K562 (cell line): ENCODE results near the gene ILDR1. TPM values are rescaled to one million over a fixed set of nuclear protein-coding genes. Genes with fewer than 3 reads are reported as not detected.

Source experiments
- ATAC-seq: fragments of 200-7000 bp; cut with Tn5 transposase; 3 replicates; pipeline ENCODE4 v1.9.1; 2020; ENCODE audit warnings: moderate library complexity
- BruUV-seq: library from RNA; stranded (reverse); fragments of 400-500 nt; replicated peaks from 2 replicates; lab custom pipeline; 2021; lab: Mats Ljungman, UMichigan
- CTCF ChIA-PET: fragments of 300-600 bp; formaldehyde crosslinking; extraction: SDS; loops from one replicate; lab custom pipeline; 2021; ENCODE audit warnings: low intra/inter-chr PET ratio; lab: Yijun Ruan, JAX
- POLR2A ChIA-PET: fragments of 300-600, 350-650 bp; sonication (Branson Sonifier 250); formaldehyde crosslinking; extraction: SDS; loops from one replicate; lab custom pipeline; 2021; ENCODE audit warnings: antibody characterized with exemption, inconsistent platforms; lab: Yijun Ruan, JAX
- DNase-seq, 4 experiments: peaks; one replicate each; pipeline versions ENCODE4 v3.0.0 to v3.0.0-alpha.2; 2011 to 2018; ENCODE audit warnings: low spot score in 3 of 4, mixed read lengths in 3 of 4; ENCODE audit errors: extremely low read depth in 1 of 4
- FAIRE-seq: peaks from 2 replicates; lab custom pipeline; 2011; peaks lifted over from hg19 to GRCh38; lab: Jason Lieb, UNC
- H2AFZ ChIP-seq: 2 replicates; pipeline ENCODE4 v1.6.0; 2011; ENCODE audit warnings: low read depth, low read length, control low read depth, inconsistent platforms
- H3K27ac ChIP-seq: fragments of 200-600 bp; 3 replicates; pipeline ENCODE4 v1.8.0; 2011; ENCODE audit warnings: low read depth, mild to moderate bottlenecking, control low read depth, inconsistent platforms, low read length, moderate library complexity, mixed read lengths; ENCODE audit errors: extremely low read depth
- H3K27me3 ChIP-seq, 2 experiments: fragments of 300-600 bp in 1 of 2; 2 replicates in 1 of 2; 3 replicates in 1 of 2; pipeline versions ENCODE4 v1.6.0 to v1.8.0; 2011; ENCODE audit warnings: inconsistent platforms in 2 of 2, low read length in 2 of 2, mild to moderate bottlenecking in 1 of 2, mixed read lengths in 1 of 2, moderate library complexity in 1 of 2; ENCODE audit not compliant: control insufficient read depth in 2 of 2, insufficient read depth in 2 of 2
- H3K36me3 ChIP-seq: fragments of 300-600 bp; 3 replicates; pipeline ENCODE4 v1.8.0; 2011; ENCODE audit warnings: mild to moderate bottlenecking, low read length, inconsistent platforms; ENCODE audit not compliant: control insufficient read depth, insufficient read depth
- H3K4me1 ChIP-seq, 2 experiments: fragments of 200-600 bp in 1 of 2; replicated peaks in 1 of 2; 2 replicates in 1 of 2; 3 replicates in 1 of 2; pipeline versions ENCODE4 v1.5.1 to v1.8.0; 2011; ENCODE audit warnings: inconsistent platforms in 2 of 2, low read length in 2 of 2, mild to moderate bottlenecking in 1 of 2, mixed read lengths in 1 of 2, moderate library complexity in 1 of 2; ENCODE audit not compliant: control insufficient read depth in 2 of 2, insufficient read depth in 2 of 2
- H3K4me2 ChIP-seq: 2 replicates; pipeline ENCODE4 v1.6.1; 2011; ENCODE audit warnings: low read length, control low read depth, inconsistent platforms, mixed read lengths; ENCODE audit not compliant: insufficient read depth
- H3K4me3 ChIP-seq: fragments of 200-600 bp; sonication (generic), shearing (Covaris generic); 2 replicates; pipeline ENCODE4 v1.5.1; 2016; ENCODE audit warnings: control low read depth, inconsistent platforms
- H3K79me2 ChIP-seq: fragments of 200-600 bp; 3 replicates; pipeline ENCODE4 v1.8.0; 2011; ENCODE audit warnings: low read length, inconsistent platforms; ENCODE audit not compliant: control insufficient read depth, insufficient read depth
- H3K9ac ChIP-seq, 2 experiments: 2 replicates each; pipeline versions ENCODE4 v1.6.0 to v1.6.1; 2011; ENCODE audit warnings: low read depth in 2 of 2, low read length in 2 of 2, control low read depth in 1 of 2, inconsistent platforms in 1 of 2, mild to moderate bottlenecking in 1 of 2, mixed read lengths in 1 of 2; ENCODE audit not compliant: insufficient read depth in 1 of 2
- H3K9me1 ChIP-seq: one replicate; pipeline ENCODE4 v1.6.0; 2011; ENCODE audit warnings: inconsistent platforms, mild to moderate bottlenecking, low read length, moderate library complexity; ENCODE audit not compliant: control insufficient read depth, insufficient read depth
- H3K9me3 ChIP-seq: replicated peaks from 2 replicates; pipeline ENCODE4 v1.5.1; 2011; ENCODE audit warnings: low read depth, low read length, inconsistent platforms; ENCODE audit not compliant: control insufficient read depth, insufficient read depth
- H4K20me1 ChIP-seq: replicated peaks from 2 replicates; pipeline ENCODE4 v1.6.1; 2011; ENCODE audit warnings: low read length, inconsistent platforms, mixed read lengths; ENCODE audit not compliant: control insufficient read depth, insufficient read depth
- ADNP ChIP-seq: fragments of 200-800 bp; sonication (Bioruptor generic); IDR thresholded peaks from 2 replicates; pipeline ENCODE4 v1.6.1; 2016; ENCODE audit warnings: missing genetic modification characterization, missing compliant biosample characterization
- CREB3 ChIP-seq: fragments of 450-650 bp; conservative IDR thresholded peaks from 2 replicates; pipeline ENCODE4 v1.6.1; 2016; ENCODE audit warnings: missing genetic modification characterization, low read depth, mild to moderate bottlenecking, missing compliant biosample characterization, moderate library complexity
- CREB3L1 ChIP-seq: fragments of 450-650 bp; IDR thresholded peaks from 2 replicates; pipeline ENCODE4 v1.6.1; 2014; ENCODE audit warnings: low read depth, mild to moderate bottlenecking, moderate library complexity, borderline replicate concordance
- IRF2 ChIP-seq: sonication (generic); formaldehyde crosslinking; IDR thresholded peaks from 2 replicates; pipeline ENCODE4 v1.8.1; 2022; ENCODE audit warnings: mild to moderate bottlenecking, missing genetic modification reagents
- KLF6 ChIP-seq: fragments of 250-450 bp; sonication (Bioruptor Pico); IDR thresholded peaks from 2 replicates; pipeline ENCODE4 v1.4.0; 2020; ENCODE audit warnings: mild to moderate bottlenecking, moderate library complexity, borderline replicate concordance
- ZNF143 ChIP-seq: sonication (generic); formaldehyde crosslinking; IDR thresholded peaks from 2 replicates; pipeline ENCODE4 v1.9.0; 2022; ENCODE audit warnings: mild to moderate bottlenecking, missing genetic modification reagents
- ZNF277 ChIP-seq: fragments of 250-450 bp; sonication (Bioruptor Pico); IDR thresholded peaks from 2 replicates; pipeline ENCODE4 v1.8.0; 2022; ENCODE audit warnings: inconsistent platforms, mild to moderate bottlenecking, moderate library complexity, borderline replicate concordance
- ZNF398 ChIP-seq: fragments of 250-450 bp; sonication (Bioruptor Pico); IDR thresholded peaks from 2 replicates; pipeline ENCODE4 v1.8.0; 2021; ENCODE audit warnings: moderate library complexity, mild to moderate bottlenecking, inconsistent platforms
- ZNF778 ChIP-seq: fragments of 450-650 bp; formaldehyde crosslinking; IDR thresholded peaks from 2 replicates; pipeline ENCODE4 v1.4.0; 2020; ENCODE audit warnings: mild to moderate bottlenecking, moderate library complexity
- in situ Hi-C: fragments of 300-500 bp; cut with MboI; formaldehyde crosslinking; loops from 4 replicates; pipeline ENCODE4 v1.15.0; 2018; ENCODE audit warnings: inconsistent platforms, mixed read lengths
- intact Hi-C: fragments of 100-400 bp; cut with micrococcal nuclease; formaldehyde crosslinking; loops from 2 replicates; pipeline ENCODE4 v1.14.2; 2022
- polyA plus RNA-seq, 8 experiments: library from polyadenylated mRNA; depleted of rRNA in 4 of 8; stranded (reverse) in 5 of 8; unstranded in 3 of 8; fragments of >200 nt; fragmentation: Nextera tagmentation in 2 of 8; fragmentation: Illumina TruSeq in 1 of 8; extraction: Ambion mirVana in 2 of 8; extraction: Trizol in 1 of 8; gene quantifications; 2 replicates each; pipeline versions ENCODE4 v1.2.1 to v1.2.3, GENCODE V29; 2011 to 2014; ENCODE audit warnings: inconsistent platforms in 1 of 8, missing spikeins in 1 of 8
- total RNA-seq, 7 experiments: library from RNA; depleted of rRNA in 6 of 7; stranded (reverse); fragments of >200 nt in 6 of 7; fragmentation: Illumina TruSeq in 2 of 7; extraction: Trizol in 2 of 7; gene quantifications; 2 replicates each; pipeline versions ENCODE4 v1.2.1 to v1.2.3, GENCODE V29; 2011 to 2021; ENCODE audit warnings: low replicate concordance in 1 of 7
- TF ChIP-seq, protein P1 (sequence below): sonication (generic); formaldehyde crosslinking; IDR thresholded peaks from 2 replicates; pipeline ENCODE4 v1.8.0; 2023; ENCODE audit warnings: mild to moderate bottlenecking, missing genetic modification reagents
- TF ChIP-seq, protein P2 (sequence below): fragments of 250-450 bp; sonication (Bioruptor Pico); IDR thresholded peaks from 2 replicates; pipeline ENCODE4 v1.8.0; 2021; ENCODE audit warnings: moderate library complexity, mild to moderate bottlenecking, inconsistent platforms

ILDR1 gene
- total and polyA plus RNA-seq, 9 of the 15 experiments (the other 6 are each of a cell fraction or from before 2014, with no cell fraction given): 0.04 TPM; not detected in 8

GRCh38 chr3:121962443-121962842 lies 59.6 kb downstream of the ILDR1 start:
- BruUV-seq: no TSS peak
- TF ChIP-seq CREB3L1: no peak
- no peak for TF ChIP-seq ZNF778 (CRISPR knock-in tag)
- TF ChIP-seq ZNF398 (CRISPR knock-in tag): no peak
- no peak for TF ChIP-seq KLF6 (CRISPR knock-in tag)
- TF ChIP-seq, protein P1, sequence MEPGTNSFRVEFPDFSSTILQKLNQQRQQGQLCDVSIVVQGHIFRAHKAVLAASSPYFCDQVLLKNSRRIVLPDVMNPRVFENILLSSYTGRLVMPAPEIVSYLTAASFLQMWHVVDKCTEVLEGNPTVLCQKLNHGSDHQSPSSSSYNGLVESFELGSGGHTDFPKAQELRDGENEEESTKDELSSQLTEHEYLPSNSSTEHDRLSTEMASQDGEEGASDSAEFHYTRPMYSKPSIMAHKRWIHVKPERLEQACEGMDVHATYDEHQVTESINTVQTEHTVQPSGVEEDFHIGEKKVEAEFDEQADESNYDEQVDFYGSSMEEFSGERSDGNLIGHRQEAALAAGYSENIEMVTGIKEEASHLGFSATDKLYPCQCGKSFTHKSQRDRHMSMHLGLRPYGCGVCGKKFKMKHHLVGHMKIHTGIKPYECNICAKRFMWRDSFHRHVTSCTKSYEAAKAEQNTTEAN (CRISPR knock-in tag): no peak
- no peak for TF ChIP-seq CREB3
- TF ChIP-seq, protein P2, sequence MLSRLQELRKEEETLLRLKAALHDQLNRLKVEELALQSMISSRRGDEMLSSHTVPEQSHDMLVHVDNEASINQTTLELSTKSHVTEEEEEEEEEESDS (CRISPR knock-in tag): no peak
- TF ChIP-seq ZNF277 (CRISPR knock-in tag): no peak
- no peak for TF ChIP-seq ZNF143
- TF ChIP-seq IRF2 (CRISPR knock-in tag): no peak
- no peak for TF ChIP-seq ADNP
- POLR2A ChIA-PET: interaction anchor here (1.1 kb wide), 1 partner anchor 91 kb away, joined by 5 read pairs; no protein-coding TSS in a partner anchor
- Histone ChIP-seq H3K9me3 (no peaks in the 10 kb centered on the region), H4K20me1 (no peaks in the 10 kb centered on the region), H3K79me2 (no peaks in the 10 kb centered on the region), H3K9ac (no peak overlapping the region), H3K27me3 (no peaks in the 10 kb centered on the region), H3K4me1 (no peaks in the 10 kb centered on the region), H3K36me3 (no peaks in the 10 kb centered on the region), H3K27ac (no peak overlapping the region), H3K4me3 (no peak overlapping the region), H3K4me2 (no peak overlapping the region), H2AFZ (no peak overlapping the region), H3K9me1 (no peaks in the 10 kb centered on the region)
- intact Hi-C loops: no loop called here
- CTCF ChIA-PET: no interaction called here
- in situ Hi-C loops: no loop called here
- no peak for ATAC-seq
- FAIRE-seq: no peak
- no peak for DNase-seq
